ENCODE results near the gene KRT39. TPM values are rescaled to one million over a fixed set of nuclear protein-coding genes. Genes with fewer than 3 reads are reported as not detected.
A peak's percentile ranks its signal among the peaks of the same experiment; 100 is the strongest.

KRT39 gene
- total RNA-seq (2022) = 0.44 TPM in 1 of 2 replicates, not detected in the other
- percentile 12 among the genes with signal in this experiment for Bru-seq, nascent RNA
- percentile 8 among the genes with signal in this experiment for BruChase-seq, experiment 1, labeled RNA remaining after a 6-hour chase
- percentile 18 among the genes with signal in this experiment for BruChase-seq, experiment 2, labeled RNA remaining after a 2-hour chase
- long read RNA-seq, partial matches to known transcripts = 0 of 1 reads
- long read RNA-seq, other reads (novel, unspliced or antisense) = 1 of 1 reads

- CTCF ChIA-PET = interaction anchor here (1.0 to 2.2 kb wide), 3 partner anchors 13 to 75 kb away, joined by 3 to 7 read pairs (median 3); partner anchors contain the start of gene KRTAP1-1
- BruUV-seq (replicated peaks) = no TSS peak
Observed at GRCh38 chr17:40966848-40967247, at the start of gene KRT39. TSS of gene KRT39 (minus strand) at chr17:40966948. CDS start at chr17:40966856, 92 bp downstream.

GRCh38 chr17:41015454-41015853 lies 48.7 kb upstream of the KRT39 start:
- no peaks in the 10 kb centered on the region for H3K36me3 Mint-ChIP-seq (ENCODE audit: insufficient read depth, unreplicated experiment)
- CTCF ChIA-PET = interaction anchor here (0.6 to 2.2 kb wide), 5 partner anchors 45 to 80 kb away, joined by 3 to 6 read pairs (median 4); no protein-coding TSS in a partner anchor
- H3K9me3 Mint-ChIP-seq (ENCODE audit: low read depth, unreplicated experiment) = peaks cover 4% of the 10 kb centered on the region
- no peak overlapping the region for H3K27ac Mint-ChIP-seq (ENCODE audit: unreplicated experiment)
- no peak for DNase-seq
- no TSS peak for BruUV-seq (replicated peaks)
- no peak overlapping the region for H3K4me3 Mint-ChIP-seq (ENCODE audit: low read depth, unreplicated experiment)
- no peaks in the 10 kb centered on the region for H3K27me3 Mint-ChIP-seq (ENCODE audit: unreplicated experiment)
- intact Hi-C loops (cut with micrococcal nuclease; ENCODE audit: unreplicated experiment) = no loop called here
- no peak for TF ChIP-seq CTCF (IDR thresholded peaks at IDR 0.05; ENCODE audit: unreplicated experiment)
- H3K4me1 Mint-ChIP-seq (ENCODE audit: low read depth, unreplicated experiment) = peaks cover 50% of the 10 kb centered on the region

More at GRCh38 chr17:40966848-40967247, at the start of gene KRT39:
- Mint-ChIP-seq H3K9me3 (ENCODE audit: low read depth, unreplicated experiment) (peaks cover 3% of the 10 kb centered on the region), H3K4me3 (ENCODE audit: low read depth, unreplicated experiment) (no peak within 1 kb of the TSS), H3K27me3 (ENCODE audit: unreplicated experiment) (no peaks in the 10 kb centered on the region), H3K27ac (ENCODE audit: unreplicated experiment) (peak within 1 kb of the TSS; percentile 15), H3K4me1 (ENCODE audit: low read depth, unreplicated experiment) (peaks cover 34% of the 10 kb centered on the region), H3K36me3 (ENCODE audit: insufficient read depth, unreplicated experiment) (peaks cover 6% of the 10 kb centered on the region)
- TF ChIP-seq CTCF (IDR thresholded peaks at IDR 0.05; ENCODE audit: unreplicated experiment) = no peak
- no peak for DNase-seq
- intact Hi-C loops (cut with micrococcal nuclease; ENCODE audit: unreplicated experiment) = no loop called here

- H3K9me3 Mint-ChIP-seq (ENCODE audit: low read depth, unreplicated experiment) = peaks cover 4% of the 10 kb centered on the region
- H3K27ac Mint-ChIP-seq (ENCODE audit: unreplicated experiment) = no peak overlapping the region
- intact Hi-C loops (cut with micrococcal nuclease; ENCODE audit: unreplicated experiment) = no loop called here
- no TSS peak for BruUV-seq (replicated peaks)
- no peaks in the 10 kb centered on the region for H3K36me3 Mint-ChIP-seq (ENCODE audit: insufficient read depth, unreplicated experiment)
- TF ChIP-seq CTCF (IDR thresholded peaks at IDR 0.05; ENCODE audit: unreplicated experiment) = no peak
- DNase-seq = no peak
- no peaks in the 10 kb centered on the region for H3K27me3 Mint-ChIP-seq (ENCODE audit: unreplicated experiment)
- H3K4me1 Mint-ChIP-seq (ENCODE audit: low read depth, unreplicated experiment) = peaks cover 59% of the 10 kb centered on the region
- CTCF ChIA-PET = interaction anchor here (0.6 to 2.2 kb wide), 11 partner anchors 12 to 505 kb away, joined by 3 to 6 read pairs (median 3); partner anchors contain the start of gene KRTAP2-3
- H3K4me3 Mint-ChIP-seq (ENCODE audit: low read depth, unreplicated experiment) = no peak overlapping the region
Observed at GRCh38 chr17:41013606-41014005, 46.9 kb upstream of the KRT39 start.

GRCh38 chr17:41013181-41013580 lies 46.4 kb upstream of the KRT39 start:
- Mint-ChIP-seq H3K9me3 (ENCODE audit: low read depth, unreplicated experiment) (peaks cover 4% of the 10 kb centered on the region), H3K27ac (ENCODE audit: unreplicated experiment) (peak overlapping the region; percentile 6), H3K36me3 (ENCODE audit: insufficient read depth, unreplicated experiment) (no peaks in the 10 kb centered on the region), H3K4me3 (ENCODE audit: low read depth, unreplicated experiment) (no peak overlapping the region), H3K27me3 (ENCODE audit: unreplicated experiment) (no peaks in the 10 kb centered on the region), H3K4me1 (ENCODE audit: low read depth, unreplicated experiment) (peaks cover 63% of the 10 kb centered on the region)
- DNase-seq = no peak
- intact Hi-C loops (cut with micrococcal nuclease; ENCODE audit: unreplicated experiment) = no loop called here
- TF ChIP-seq CTCF (IDR thresholded peaks at IDR 0.05; ENCODE audit: unreplicated experiment) = no peak
- BruUV-seq (replicated peaks) = no TSS peak
- CTCF ChIA-PET = interaction anchor here (1.1 to 2.2 kb wide), 4 partner anchors 13 to 78 kb away, joined by 3 to 6 read pairs (median 4); partner anchors contain the start of gene KRTAP2-3
